SK-N-MC (cell line): ENCODE measurements around the gene RARRES1.

ENCODE experiments used
- DNase-seq: peaks from one replicate; pipeline ENCODE4 v3.0.0-alpha.2; 2011; ENCODE audit warnings: low read depth, low spot score
- H3K27ac ChIP-seq: fragments of 200-600 bp; sonication (generic); 2 replicates; pipeline ENCODE4 v1.5.1; 2016; ENCODE audit warnings: mixed run types
- H3K36me3 ChIP-seq: fragments of 200-600 bp; sonication (generic); 2 replicates; pipeline ENCODE4 v1.6.1; 2017; ENCODE audit warnings: antibody characterized with exemption, low read length, mixed read lengths; ENCODE audit not compliant: insufficient read depth
- H3K4me3 ChIP-seq: fragments of 200-600 bp; sonication (generic); 2 replicates; pipeline ENCODE4 v1.5.1; 2016
- H3K9ac ChIP-seq: fragments of 200-600 bp; sonication (generic); 2 replicates; pipeline ENCODE4 v1.8.0; 2017; ENCODE audit warnings: mixed run types, mixed read lengths; ENCODE audit not compliant: insufficient read length
- H3K9me3 ChIP-seq: fragments of 200-600 bp; sonication (generic); 2 replicates; pipeline ENCODE4 v1.6.1; 2017; ENCODE audit warnings: low read depth, mild to moderate bottlenecking, antibody characterized with exemption, low read length, moderate library complexity, mixed read lengths
- EZH2 ChIP-seq: fragments of 200-600 bp; sonication (generic); IDR thresholded peaks from one replicate; pipeline ENCODE4 v1.6.1; 2017; ENCODE audit warnings: antibody characterized with exemption
- FOXP2 ChIP-seq: optimal IDR thresholded peaks from 2 replicates; pipeline ENCODE3; 2011; ENCODE audit warnings: mild to moderate bottlenecking, moderate library complexity; ENCODE audit not compliant: insufficient read depth; ENCODE audit errors: extremely low read length, control extremely low read depth
- POLR2AphosphoS5 ChIP-seq: IDR thresholded peaks from 2 replicates; pipeline ENCODE4 v1.6.1; 2012; ENCODE audit warnings: mild to moderate bottlenecking, low read depth, low read length, borderline replicate concordance

RARRES1 gene

DNA sequence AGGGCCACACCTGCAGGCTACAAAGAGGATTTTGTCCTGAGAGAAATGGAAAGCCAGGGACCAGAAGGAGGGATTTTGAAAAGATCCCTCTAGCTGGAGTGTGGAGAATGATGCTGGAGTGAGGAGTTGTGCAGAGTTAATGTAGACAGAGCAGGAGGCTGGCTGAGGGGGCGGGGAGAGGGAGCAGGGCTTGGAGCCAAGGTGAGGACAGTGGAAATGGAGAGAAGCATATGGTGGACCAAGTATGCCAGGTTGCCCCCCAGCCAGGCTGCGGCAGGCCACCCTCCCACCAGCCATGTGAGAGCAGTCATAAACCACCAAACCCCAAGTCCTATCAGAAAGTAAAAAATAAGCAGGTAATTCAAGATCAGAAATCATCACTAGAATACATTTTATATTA, 14.7 kb downstream of the RARRES1 start:
- Histone ChIP-seq H3K4me3 (no peak overlapping the region), H3K36me3 (peaks cover 19% of the 10 kb centered on the region), H3K9ac (no peak overlapping the region), H3K27ac (no peak overlapping the region), H3K9me3 (no peaks in the 10 kb centered on the region)
- TF ChIP-seq POLR2AphosphoS5 = no peak
- no peak for TF ChIP-seq EZH2
- no peak for TF ChIP-seq FOXP2
- DNase-seq = no peak

- no peak for TF ChIP-seq FOXP2
- TF ChIP-seq EZH2 = no peak
- no peak for TF ChIP-seq POLR2AphosphoS5
- no peak overlapping the region for H3K27ac ChIP-seq
- H3K9me3 ChIP-seq = no peaks in the 10 kb centered on the region
- H3K4me3 ChIP-seq = no peak overlapping the region
- DNase-seq = no peak
- H3K36me3 ChIP-seq = peaks cover 22% of the 10 kb centered on the region
- H3K9ac ChIP-seq = no peak overlapping the region
Observed at GRCh38 chr3:158713094-158713499, 19.2 kb downstream of the RARRES1 start.

DNA sequence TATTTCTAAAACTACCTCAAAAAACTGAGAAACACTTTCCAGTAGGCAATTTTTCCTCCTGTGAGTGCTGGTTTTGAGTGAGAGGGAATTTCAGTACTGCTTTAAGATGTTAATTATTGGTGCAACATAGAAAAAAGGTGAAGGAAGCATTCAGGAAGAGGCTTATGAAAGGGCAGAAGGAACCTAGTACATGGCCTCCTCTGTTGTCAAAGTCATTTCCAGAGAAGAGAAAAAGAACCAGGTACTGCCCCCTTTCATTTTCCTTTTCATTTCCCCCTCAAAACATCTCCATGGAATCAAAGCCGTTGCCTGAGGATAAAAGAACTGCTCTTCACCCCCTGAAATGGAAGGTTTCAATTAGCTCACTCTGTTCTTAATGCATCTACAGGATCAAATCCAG, 19.8 kb downstream of the RARRES1 start:
- DNase-seq = no peak
- H3K4me3 ChIP-seq = no peak overlapping the region
- peaks cover 28% of the 10 kb centered on the region for H3K36me3 ChIP-seq
- no peak overlapping the region for H3K27ac ChIP-seq
- no peak overlapping the region for H3K9ac ChIP-seq
- TF ChIP-seq FOXP2 = no peak
- TF ChIP-seq POLR2AphosphoS5 = no peak
- TF ChIP-seq EZH2 = no peak
- no peaks in the 10 kb centered on the region for H3K9me3 ChIP-seq

- Histone ChIP-seq H3K27ac (no peak overlapping the region), H3K9me3 (no peaks in the 10 kb centered on the region), H3K9ac (no peak overlapping the region), H3K36me3 (peaks cover 28% of the 10 kb centered on the region), H3K4me3 (no peak overlapping the region)
- TF ChIP-seq POLR2AphosphoS5 (no peak), EZH2 (no peak), FOXP2 (no peak)
- no peak for DNase-seq
Observed at GRCh38 chr3:158711886-158712285, 20.4 kb downstream of the RARRES1 start.

GRCh38 chr3:158710601-158711000, 21.7 kb downstream of the RARRES1 start:
- Histone ChIP-seq H3K9ac (no peak overlapping the region), H3K4me3 (no peak overlapping the region), H3K36me3 (peaks cover 28% of the 10 kb centered on the region), H3K27ac (no peak overlapping the region), H3K9me3 (no peaks in the 10 kb centered on the region)
- TF ChIP-seq FOXP2 = no peak
- no peak for TF ChIP-seq POLR2AphosphoS5
- TF ChIP-seq EZH2 = no peak
- no peak for DNase-seq

DNA sequence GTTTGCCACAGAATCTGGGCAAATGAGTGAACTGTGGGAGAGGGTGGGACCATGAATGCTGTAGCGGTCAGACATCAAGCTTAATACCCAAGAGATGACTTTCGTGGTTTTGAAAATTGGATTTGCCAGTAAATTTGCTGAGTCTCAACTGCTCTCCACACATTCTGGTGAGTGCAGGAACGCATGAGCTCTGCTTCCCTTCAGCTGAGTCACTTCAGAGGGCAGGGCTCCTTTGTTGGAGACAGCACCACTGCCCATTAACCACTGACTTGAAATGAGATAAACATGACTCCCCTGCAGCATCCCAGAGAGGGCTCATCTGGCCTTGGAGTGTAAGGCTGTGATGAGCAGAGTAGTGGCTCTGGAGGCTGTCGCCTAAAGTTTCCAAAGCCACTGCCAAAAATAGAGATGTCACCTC, 22.6 kb downstream of the RARRES1 start:
- TF ChIP-seq POLR2AphosphoS5 (no peak), FOXP2 (no peak), EZH2 (no peak)
- no peak for DNase-seq
- no peaks in the 10 kb centered on the region for H3K9me3 ChIP-seq

GRCh38 chr3:158703566-158703965, 28.7 kb downstream of the RARRES1 start:
- no peak overlapping the region for H3K27ac ChIP-seq
- no peak for DNase-seq
- peaks cover 9% of the 10 kb centered on the region for H3K36me3 ChIP-seq
- TF ChIP-seq FOXP2 (no peak), POLR2AphosphoS5 (no peak), EZH2 (no peak)
- no peak overlapping the region for H3K4me3 ChIP-seq
- no peaks in the 10 kb centered on the region for H3K9me3 ChIP-seq
- no peak overlapping the region for H3K9ac ChIP-seq

More for the DNA sequence above, 22.6 kb downstream of the RARRES1 start:
- peaks cover 27% of the 10 kb centered on the region for H3K36me3 ChIP-seq
- no peak overlapping the region for H3K9ac ChIP-seq
- H3K27ac ChIP-seq = no peak overlapping the region
- no peak overlapping the region for H3K4me3 ChIP-seq

GRCh38 chr3:158702815-158703481, 29.3 kb downstream of the RARRES1 start:
- TF ChIP-seq EZH2 = no peak
- no peak for TF ChIP-seq POLR2AphosphoS5
- TF ChIP-seq FOXP2 = no peak
- H3K9me3 ChIP-seq = no peaks in the 10 kb centered on the region
- no peak for DNase-seq
- H3K9ac ChIP-seq = no peak overlapping the region
- H3K4me3 ChIP-seq = no peak overlapping the region
- H3K36me3 ChIP-seq = peaks cover 4% of the 10 kb centered on the region
- no peak overlapping the region for H3K27ac ChIP-seq

- H3K36me3 ChIP-seq = no peaks in the 10 kb centered on the region; the same call in 1 of the 2 replicates
- no peak overlapping the region for H3K9ac ChIP-seq
- H3K9me3 ChIP-seq = no peaks in the 10 kb centered on the region
- TF ChIP-seq EZH2 (no peak), FOXP2 (no peak), POLR2AphosphoS5 (no peak)
- H3K27ac ChIP-seq = no peak overlapping the region
- H3K4me3 ChIP-seq = no peak overlapping the region
- DNase-seq = no peak
Observed at GRCh38 chr3:158701420-158702065, 30.7 kb downstream of the RARRES1 start.
